HG02678 (cell line): Measurements from ENCODE around the gene GSK3A.

ENCODE experiments used
- ATAC-seq: cut with Tn5 transposase; IDR thresholded peaks from one replicate; pipeline ENCODE4 v1.9.1; 2021; ENCODE audit warnings: mild to moderate bottlenecking, moderate library complexity; ENCODE audit not compliant: unreplicated experiment

The GSK3A gene

GRCh38 chr19:42250666-42251531 is 8.5 kb upstream of the GSK3A start:
- no peak for ATAC-seq

- no peak for ATAC-seq
Measured at GRCh38 chr19:42250183-42250665, 7.8 kb upstream of the GSK3A start.

- ATAC-seq: no peak
Measured at GRCh38 chr19:42249769-42250168, 7.4 kb upstream of the GSK3A start.

- no peak for ATAC-seq
Measured at GRCh38 chr19:42249149-42249750, 6.8 kb upstream of the GSK3A start.

- ATAC-seq: no peak
Measured at GRCh38 chr19:42248270-42249148, 6.1 kb upstream of the GSK3A start.

- ATAC-seq: no peak
Measured at GRCh38 chr19:42247640-42248199, 5.3 kb upstream of the GSK3A start.

- no peak for ATAC-seq
Measured at GRCh38 chr19:42246922-42247639, 4.7 kb upstream of the GSK3A start.

- no peak for ATAC-seq
Measured at GRCh38 chr19:42246143-42246921, 3.9 kb upstream of the GSK3A start.

- no peak for ATAC-seq
Measured at GRCh38 chr19:42245231-42245630, 2.8 kb upstream of the GSK3A start.

GRCh38 chr19:42244347-42245220 is 2.2 kb upstream of the GSK3A start:
- peak; percentile 35 for ATAC-seq

- ATAC-seq: peak; percentile 1
Measured at GRCh38 chr19:42242069-42242511, 312 bp downstream of the GSK3A start.

GRCh38 chr19:42241279-42241678 is 1.1 kb downstream of the GSK3A start:
- ATAC-seq: no peak

- no peak for ATAC-seq
Measured at GRCh38 chr19:42239544-42240220, 2.7 kb downstream of the GSK3A start.

GRCh38 chr19:42235181-42235580 is 7.2 kb downstream of the GSK3A start:
- ATAC-seq: no peak

GRCh38 chr19:42234364-42234763 is 8.0 kb downstream of the GSK3A start:
- no peak for ATAC-seq

- ATAC-seq: no peak
Measured at GRCh38 chr19:42233678-42234292, 8.6 kb downstream of the GSK3A start.

- ATAC-seq: no peak
Measured at GRCh38 chr19:42233106-42233505, 9.3 kb downstream of the GSK3A start.
